ENCODE results near the gene GSN.

GSN gene

DNA sequence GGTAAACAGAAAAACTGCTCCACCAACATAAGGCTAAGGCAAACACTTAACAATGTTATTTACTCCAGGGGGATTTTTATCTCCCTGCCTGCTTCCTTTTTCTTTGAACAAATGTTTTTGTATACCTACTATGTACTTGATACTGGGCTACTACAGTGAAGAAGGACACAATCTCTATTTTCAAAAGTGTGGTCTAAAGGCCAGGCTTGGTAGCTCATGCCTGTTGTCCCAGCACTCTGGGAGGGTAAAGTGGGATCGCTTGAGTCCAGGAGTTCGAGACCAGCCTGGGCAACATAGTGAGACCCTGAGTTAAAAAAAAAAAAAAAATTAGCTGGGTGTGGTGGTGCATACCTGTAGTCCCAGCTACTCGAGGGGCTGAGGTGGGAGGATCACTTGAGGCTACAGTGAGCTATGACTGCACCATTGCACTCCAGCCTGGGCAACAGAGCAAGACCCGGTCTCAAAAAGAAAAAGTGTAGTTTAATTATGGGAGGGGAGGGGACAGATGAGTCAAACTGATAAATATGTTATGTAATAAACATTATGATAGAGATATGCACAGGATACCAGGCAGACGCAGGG lies 98.7 kb downstream of the GSN start:
- no peaks in the 10 kb centered on the region for H3K36me3 ChIP-seq (ENCODE audit: control insufficient read depth, insufficient read depth, low read length)
- DNase-seq (ENCODE audit: extremely low read depth, insufficient read length), result no peak
- H3K4me3 ChIP-seq (replicated peaks; ENCODE audit: low read depth, low read length), result no peak overlapping the region
- TF ChIP-seq, protein P1, sequence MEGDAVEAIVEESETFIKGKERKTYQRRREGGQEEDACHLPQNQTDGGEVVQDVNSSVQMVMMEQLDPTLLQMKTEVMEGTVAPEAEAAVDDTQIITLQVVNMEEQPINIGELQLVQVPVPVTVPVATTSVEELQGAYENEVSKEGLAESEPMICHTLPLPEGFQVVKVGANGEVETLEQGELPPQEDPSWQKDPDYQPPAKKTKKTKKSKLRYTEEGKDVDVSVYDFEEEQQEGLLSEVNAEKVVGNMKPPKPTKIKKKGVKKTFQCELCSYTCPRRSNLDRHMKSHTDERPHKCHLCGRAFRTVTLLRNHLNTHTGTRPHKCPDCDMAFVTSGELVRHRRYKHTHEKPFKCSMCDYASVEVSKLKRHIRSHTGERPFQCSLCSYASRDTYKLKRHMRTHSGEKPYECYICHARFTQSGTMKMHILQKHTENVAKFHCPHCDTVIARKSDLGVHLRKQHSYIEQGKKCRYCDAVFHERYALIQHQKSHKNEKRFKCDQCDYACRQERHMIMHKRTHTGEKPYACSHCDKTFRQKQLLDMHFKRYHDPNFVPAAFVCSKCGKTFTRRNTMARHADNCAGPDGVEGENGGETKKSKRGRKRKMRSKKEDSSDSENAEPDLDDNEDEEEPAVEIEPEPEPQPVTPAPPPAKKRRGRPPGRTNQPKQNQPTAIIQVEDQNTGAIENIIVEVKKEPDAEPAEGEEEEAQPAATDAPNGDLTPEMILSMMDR (IDR thresholded peaks at IDR 0.05; ENCODE audit: insufficient read depth, low read length, poor library complexity, severe bottlenecking), result no peak
- no peaks in the 10 kb centered on the region for H3K27me3 ChIP-seq (replicated peaks; ENCODE audit: control insufficient read depth, insufficient read depth, low read length)

DNA sequence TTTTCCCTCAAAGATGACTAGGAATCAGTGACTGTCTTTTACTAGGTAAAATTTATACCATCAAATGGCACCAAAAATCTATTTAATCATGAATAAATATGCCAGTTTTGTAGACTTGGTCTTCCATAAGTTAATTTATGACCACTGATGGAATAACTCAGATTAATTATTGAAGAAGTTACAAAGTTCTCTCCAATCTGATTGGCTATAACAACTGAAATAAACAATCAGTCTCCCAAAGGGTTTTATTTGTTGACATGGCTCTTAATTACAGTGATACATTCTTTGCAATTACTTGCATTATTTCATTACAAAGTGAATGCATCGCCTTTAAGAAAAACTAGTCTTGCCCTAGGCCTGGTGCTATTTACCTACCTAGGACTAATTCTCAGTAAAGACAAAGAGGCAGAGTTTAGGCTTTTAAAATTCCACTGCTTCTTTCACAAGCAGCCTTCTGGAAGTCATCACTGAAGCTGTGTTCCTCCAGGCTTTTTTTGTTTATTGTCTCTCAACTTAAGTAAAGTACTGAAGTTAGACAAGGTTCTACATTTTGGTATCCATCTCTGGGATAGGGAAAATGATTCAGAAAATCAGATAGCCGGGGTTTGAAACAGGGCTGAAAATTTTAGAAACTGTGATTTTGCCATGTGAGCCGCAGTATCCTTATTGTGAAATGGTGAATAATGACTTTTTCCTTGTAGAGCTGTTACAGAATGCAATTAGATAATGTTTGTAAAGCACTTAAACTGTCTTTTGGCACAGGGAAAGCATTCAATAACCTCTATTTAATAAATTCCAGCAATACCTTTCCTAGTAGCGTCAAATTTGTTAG lies 99.6 kb downstream of the GSN start:
- no peak for DNase-seq (ENCODE audit: extremely low read depth, insufficient read length)
- no peaks in the 10 kb centered on the region for H3K36me3 ChIP-seq (ENCODE audit: control insufficient read depth, insufficient read depth, low read length)
- no peak overlapping the region for H3K4me3 ChIP-seq (replicated peaks; ENCODE audit: low read depth, low read length)
- TF ChIP-seq, protein P1 (IDR thresholded peaks at IDR 0.05; ENCODE audit: insufficient read depth, low read length, poor library complexity, severe bottlenecking), result no peak
- H3K27me3 ChIP-seq (replicated peaks; ENCODE audit: control insufficient read depth, insufficient read depth, low read length), result no peaks in the 10 kb centered on the region

GRCh38 chr9:121368138-121368522 lies 100.2 kb downstream of the GSN start:
- Histone ChIP-seq H3K27me3 (replicated peaks; ENCODE audit: control insufficient read depth, insufficient read depth, low read length) (no peaks in the 10 kb centered on the region), H3K36me3 (ENCODE audit: control insufficient read depth, insufficient read depth, low read length) (no peaks in the 10 kb centered on the region), H3K4me3 (replicated peaks; ENCODE audit: low read depth, low read length) (no peak overlapping the region)
- TF ChIP-seq, protein P1 (IDR thresholded peaks at IDR 0.05; ENCODE audit: insufficient read depth, low read length, poor library complexity, severe bottlenecking), result no peak
- DNase-seq (ENCODE audit: extremely low read depth, insufficient read length), result no peak

- TF ChIP-seq, protein P1 (IDR thresholded peaks at IDR 0.05; ENCODE audit: insufficient read depth, low read length, poor library complexity, severe bottlenecking), result no peak
- no peaks in the 10 kb centered on the region for H3K27me3 ChIP-seq (replicated peaks; ENCODE audit: control insufficient read depth, insufficient read depth, low read length)
- no peaks in the 10 kb centered on the region for H3K36me3 ChIP-seq (ENCODE audit: control insufficient read depth, insufficient read depth, low read length)
- H3K4me3 ChIP-seq (replicated peaks; ENCODE audit: low read depth, low read length), result peak overlapping the region; percentile 90
- no peak for DNase-seq (ENCODE audit: extremely low read depth, insufficient read length)
Measured at GRCh38 chr9:121368745-121369144, 100.8 kb downstream of the GSN start.

- TF ChIP-seq, protein P1 (IDR thresholded peaks at IDR 0.05; ENCODE audit: insufficient read depth, low read length, poor library complexity, severe bottlenecking), result no peak
- no peak for DNase-seq (ENCODE audit: extremely low read depth, insufficient read length)
- H3K36me3 ChIP-seq (ENCODE audit: control insufficient read depth, insufficient read depth, low read length), result no peaks in the 10 kb centered on the region
- peak within 1 kb of the TSS; percentile 90 for H3K4me3 ChIP-seq (replicated peaks; ENCODE audit: low read depth, low read length)
- no peaks in the 10 kb centered on the region for H3K27me3 ChIP-seq (replicated peaks; ENCODE audit: control insufficient read depth, insufficient read depth, low read length)
Measured at GRCh38 chr9:121369595-121370265, 101.8 kb downstream of the GSN start, which contains the start of gene STOM. TSS of gene STOM (minus strand) at chr9:121370250. CDS start at chr9:121370187, 63 bp downstream.
